Measurements from ENCODE around the gene SYCP1. TPM values are rescaled to one million over a fixed set of nuclear protein-coding genes. Genes with fewer than 3 reads are reported as not detected.
A peak's percentile ranks its signal among the peaks of the same experiment; 100 is the strongest.

SYCP1 gene
- total and polyA plus RNA-seq, 12 donors: not detected

DNA sequence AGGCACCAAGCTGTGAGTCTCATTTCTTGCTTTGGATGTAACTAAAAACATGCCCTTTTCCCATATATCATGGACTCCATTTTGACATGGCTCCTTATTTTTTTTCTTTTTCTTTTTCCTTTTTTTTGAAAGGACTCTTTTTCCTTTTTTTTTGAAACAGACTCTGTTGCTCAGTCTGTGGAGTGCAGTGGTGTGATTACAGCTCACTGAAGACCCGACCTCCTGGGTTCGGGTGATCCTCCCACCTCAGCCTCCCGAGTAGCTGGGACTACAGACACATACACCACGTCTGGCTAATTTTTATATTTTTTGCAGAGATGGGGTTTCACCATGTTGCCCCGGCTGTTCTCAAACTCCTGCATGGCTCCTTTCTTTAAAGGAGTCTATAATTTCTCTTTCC is 10.4 kb upstream of the SYCP1 start:
- no peak overlapping the region for H3K4me3 ChIP-seq
- no peaks in the 10 kb centered on the region for H3K4me1 ChIP-seq
- H3K27me3 ChIP-seq: peaks cover 0 to 46% (median 14%) of the 10 kb centered on the region in 7 donors
- no peak for DNase-seq
- WGBS, 2 donors: 77 to 78% methylated on average over 5 of the region's 5 CpGs
- no peaks in the 10 kb centered on the region for H3K9me3 ChIP-seq
- TF ChIP-seq, protein P1, sequence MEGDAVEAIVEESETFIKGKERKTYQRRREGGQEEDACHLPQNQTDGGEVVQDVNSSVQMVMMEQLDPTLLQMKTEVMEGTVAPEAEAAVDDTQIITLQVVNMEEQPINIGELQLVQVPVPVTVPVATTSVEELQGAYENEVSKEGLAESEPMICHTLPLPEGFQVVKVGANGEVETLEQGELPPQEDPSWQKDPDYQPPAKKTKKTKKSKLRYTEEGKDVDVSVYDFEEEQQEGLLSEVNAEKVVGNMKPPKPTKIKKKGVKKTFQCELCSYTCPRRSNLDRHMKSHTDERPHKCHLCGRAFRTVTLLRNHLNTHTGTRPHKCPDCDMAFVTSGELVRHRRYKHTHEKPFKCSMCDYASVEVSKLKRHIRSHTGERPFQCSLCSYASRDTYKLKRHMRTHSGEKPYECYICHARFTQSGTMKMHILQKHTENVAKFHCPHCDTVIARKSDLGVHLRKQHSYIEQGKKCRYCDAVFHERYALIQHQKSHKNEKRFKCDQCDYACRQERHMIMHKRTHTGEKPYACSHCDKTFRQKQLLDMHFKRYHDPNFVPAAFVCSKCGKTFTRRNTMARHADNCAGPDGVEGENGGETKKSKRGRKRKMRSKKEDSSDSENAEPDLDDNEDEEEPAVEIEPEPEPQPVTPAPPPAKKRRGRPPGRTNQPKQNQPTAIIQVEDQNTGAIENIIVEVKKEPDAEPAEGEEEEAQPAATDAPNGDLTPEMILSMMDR (IDR thresholded peaks at IDR 0.05): no peak
- H3K36me3 ChIP-seq: no peaks in the 10 kb centered on the region
- intact Hi-C loops (cut with DNase I): no loop called here
- H3K27ac ChIP-seq: no peak overlapping the region
- ATAC-seq: no peak

DNA sequence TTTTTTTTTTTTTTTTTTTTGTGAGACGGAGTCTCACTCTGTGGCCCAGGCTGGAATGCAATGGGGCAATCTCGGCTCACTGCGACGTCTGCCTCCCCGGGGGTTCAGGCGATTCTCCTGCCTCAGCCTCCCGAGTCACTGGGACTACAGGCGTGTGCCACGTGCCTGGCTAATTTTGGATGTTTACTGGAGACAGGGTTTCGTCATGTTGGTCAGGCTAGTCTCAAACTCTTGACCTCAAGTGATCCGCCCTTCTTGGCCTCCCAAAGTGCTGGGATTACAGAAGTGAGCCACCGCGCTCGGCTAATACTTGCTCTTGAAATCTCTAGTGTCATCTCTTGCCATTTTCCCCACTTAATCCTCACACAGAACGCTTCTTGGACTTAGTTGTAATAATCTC is 1.1 kb upstream of the SYCP1 start:
- Histone ChIP-seq H3K27me3 (peaks cover 0 to 71% (median 64%) of the 10 kb centered on the region in 7 donors), H3K4me1 (peaks cover 0 to 7% (median 0%) of the 10 kb centered on the region in 9 donors), H3K27ac (no peak overlapping the region), H3K36me3 (no peaks in the 10 kb centered on the region), H3K9me3 (no peaks in the 10 kb centered on the region), H3K4me3 (no peak overlapping the region)
- intact Hi-C loops (cut with DNase I): no loop called here
- DNase-seq: no peak
- ATAC-seq: no peak
- WGBS, 2 donors: 86 to 88% methylated on average over 15 of the region's 15 CpGs
- TF ChIP-seq, protein P1 (IDR thresholded peaks at IDR 0.05): no peak

DNA sequence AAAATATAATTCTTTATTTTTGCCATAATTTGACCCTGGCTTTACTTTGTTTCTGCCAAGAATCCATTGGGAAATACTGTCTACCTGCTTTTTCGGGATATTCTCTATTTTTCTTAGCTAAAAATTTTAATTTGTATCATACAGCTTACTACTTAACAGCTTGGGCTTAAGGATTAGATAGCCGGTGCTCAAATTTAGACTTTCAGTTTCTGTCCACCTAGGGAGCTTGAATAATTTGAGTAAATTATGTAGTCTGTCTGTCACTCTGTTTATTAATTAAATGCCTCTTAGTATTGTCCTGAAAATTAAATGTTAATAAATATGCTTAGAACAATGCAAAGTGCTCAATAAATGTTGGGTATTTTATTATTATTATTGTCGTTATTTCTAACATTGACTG is 6.7 kb downstream of the SYCP1 start:
- DNase-seq (no peak), ATAC-seq (no peak)
- Histone ChIP-seq H3K27me3 (peaks cover 0 to 42% (median 17%) of the 10 kb centered on the region in 7 donors), H3K27ac (no peak overlapping the region), H3K9me3 (no peaks in the 10 kb centered on the region), H3K4me1 (no peaks in the 10 kb centered on the region), H3K36me3 (no peaks in the 10 kb centered on the region), H3K4me3 (no peak overlapping the region)
- TF ChIP-seq, protein P1 (IDR thresholded peaks at IDR 0.05): no peak
- 57 to 79% methylated on average over 3 of the region's 3 CpGs for WGBS, 2 donors
- intact Hi-C loops (cut with DNase I): no loop called here

- 59 to 64% methylated on average over 11 of the region's 11 CpGs for WGBS, 2 donors
- Histone ChIP-seq H3K4me3 (no peak overlapping the region), H3K9me3 (no peaks in the 10 kb centered on the region), H3K4me1 (no peaks in the 10 kb centered on the region), H3K27me3 (peaks cover 0 to 46% (median 21%) of the 10 kb centered on the region in 7 donors), H3K27ac (no peak overlapping the region), H3K36me3 (no peaks in the 10 kb centered on the region)
- DNase-seq (no peak), ATAC-seq (peak in 1 of 8 donors; percentile 13)
- TF ChIP-seq, protein P1 (IDR thresholded peaks at IDR 0.05): no peak
- intact Hi-C loops (cut with DNase I): no loop called here
Observed at GRCh38 chr1:114892194-114892918, 37.7 kb downstream of the SYCP1 start.
